AG10803 (cell line): Measurements from ENCODE around the gene ADGRF5.

ENCODE experiments used
- DNase-seq: peaks from one replicate; pipeline ENCODE4 v3.0.0; 2010; ENCODE audit warnings: low read depth
- H3K4me3 ChIP-seq: 2 replicates; pipeline ENCODE4 v1.5.1; 2011; ENCODE audit warnings: mild to moderate bottlenecking, low read length, control low read depth
- CTCF ChIP-seq: conservative IDR thresholded peaks from 2 replicates; pipeline ENCODE4 v1.5.1; 2011; ENCODE audit warnings: mild to moderate bottlenecking, low read length, control low read depth, inconsistent platforms

Gene ADGRF5

GRCh38 chr6:46921731-46922130 lies at the start of gene ADGRF5:
Gene ADGRF5, minus strand, starts transcription at chr6:46921938. Its CDS starts 15,176 bp downstream, at chr6:46906762.
- no peak for TF ChIP-seq CTCF
- H3K4me3 ChIP-seq: no peak within 1 kb of the TSS
- no peak for DNase-seq

- H3K4me3 ChIP-seq: no peak overlapping the region
- TF ChIP-seq CTCF: no peak
- DNase-seq: no peak
Measured at GRCh38 chr6:46969206-46969605, 47.5 kb upstream of the ADGRF5 start.

GRCh38 chr6:46967826-46968349 lies 46.1 kb upstream of the ADGRF5 start:
- TF ChIP-seq CTCF: no peak
- DNase-seq: no peak

GRCh38 chr6:46964716-46965519 lies 43.2 kb upstream of the ADGRF5 start:
- DNase-seq: no peak
- TF ChIP-seq CTCF: no peak
- H3K4me3 ChIP-seq: no peak overlapping the region

More at GRCh38 chr6:46967826-46968349, 46.1 kb upstream of the ADGRF5 start:
- H3K4me3 ChIP-seq: no peak overlapping the region

GRCh38 chr6:46963626-46964025 lies 41.9 kb upstream of the ADGRF5 start:
- TF ChIP-seq CTCF: no peak
- no peak for DNase-seq
- no peak overlapping the region for H3K4me3 ChIP-seq

- DNase-seq: no peak
- no peak overlapping the region for H3K4me3 ChIP-seq
- no peak for TF ChIP-seq CTCF
Measured at GRCh38 chr6:46963039-46963438, 41.3 kb upstream of the ADGRF5 start.

GRCh38 chr6:46961711-46962110 lies 40.0 kb upstream of the ADGRF5 start:
- no peak for TF ChIP-seq CTCF
- no peak for DNase-seq
- H3K4me3 ChIP-seq: no peak overlapping the region
